GM21528 (cell line): ENCODE data around the gene FMO3.

Experiments used
- ATAC-seq: cut with Tn5 transposase; IDR thresholded peaks from one replicate; pipeline ENCODE4 v1.9.1; 2021; ENCODE audit warnings: mild to moderate bottlenecking, moderate library complexity; ENCODE audit not compliant: unreplicated experiment, low FRiP score

FMO3 gene

DNA sequence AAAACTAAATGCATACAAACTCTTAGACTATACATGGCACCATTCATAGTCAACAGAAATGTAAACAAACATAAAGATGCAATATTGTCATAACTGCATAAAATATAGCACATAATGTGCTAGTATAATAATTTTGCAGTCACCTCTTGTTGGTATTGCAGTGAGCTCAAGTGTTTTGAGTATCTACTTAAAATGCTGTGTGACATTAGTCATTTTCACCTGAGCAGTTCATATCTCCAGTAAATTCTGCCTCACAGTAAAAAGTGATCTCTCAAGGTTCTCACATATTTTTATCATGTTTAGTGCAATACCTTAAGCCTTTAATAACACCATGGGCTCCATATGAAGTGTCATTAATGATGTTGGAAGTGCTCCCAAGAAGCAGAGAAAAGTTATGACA is 64.8 kb downstream of the FMO3 start:
- no peak for ATAC-seq

DNA sequence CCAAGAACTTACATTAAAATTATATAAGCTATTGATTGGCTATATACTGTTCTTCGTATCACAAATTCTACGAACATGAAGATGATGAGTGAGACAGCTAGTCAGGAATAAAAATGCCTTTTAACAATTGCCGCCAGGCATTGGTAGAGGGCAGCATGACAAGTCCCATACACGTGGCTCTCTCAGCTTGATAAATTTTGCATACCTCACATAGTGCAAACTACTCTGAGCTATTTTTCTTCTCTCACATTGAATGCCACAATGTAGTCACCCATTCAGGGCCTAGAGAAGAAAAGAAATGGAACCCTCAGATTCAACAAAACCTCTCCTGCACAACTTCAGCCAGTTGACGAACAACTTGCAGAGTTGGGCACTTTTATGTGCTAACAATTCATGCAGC is 67.4 kb downstream of the FMO3 start:
- ATAC-seq: no peak

DNA sequence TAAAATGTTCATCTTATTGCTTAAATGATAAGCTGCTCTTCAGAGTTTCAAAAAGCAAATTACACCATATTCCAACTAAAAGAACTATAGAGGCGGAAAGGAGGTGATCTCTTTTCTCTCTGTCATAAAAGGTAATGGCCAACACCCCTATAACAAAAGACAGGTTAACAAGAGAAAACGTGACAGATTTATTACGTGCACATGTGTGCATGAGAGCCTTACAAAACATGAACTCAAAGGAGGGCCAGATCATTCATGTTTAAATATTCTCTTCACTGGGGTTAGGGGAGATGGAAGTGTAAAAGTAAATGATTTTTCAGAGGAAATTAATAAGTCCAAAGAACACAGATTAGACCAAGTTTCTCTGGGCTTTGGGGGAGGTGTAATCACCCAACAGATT is 67.8 kb downstream of the FMO3 start:
- ATAC-seq: no peak

DNA sequence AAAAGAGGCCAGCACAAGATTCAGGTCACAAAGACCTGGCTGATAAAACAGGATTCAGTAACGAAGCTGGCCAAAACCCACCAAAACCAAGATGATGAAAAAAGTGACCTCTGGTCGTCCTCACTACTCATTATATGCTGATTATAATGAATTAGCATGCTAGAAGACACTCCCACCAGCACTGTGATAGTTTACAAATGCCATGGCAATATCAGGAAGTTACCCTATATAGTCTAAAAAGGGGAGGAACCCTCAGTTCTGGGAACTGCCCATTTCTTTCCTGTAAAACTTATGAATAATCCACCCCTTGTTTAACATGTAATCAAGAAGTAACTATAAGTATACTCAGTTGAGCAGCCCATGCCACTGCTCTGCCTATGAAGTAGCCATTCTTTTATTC is 68.4 kb downstream of the FMO3 start:
- no peak for ATAC-seq

DNA sequence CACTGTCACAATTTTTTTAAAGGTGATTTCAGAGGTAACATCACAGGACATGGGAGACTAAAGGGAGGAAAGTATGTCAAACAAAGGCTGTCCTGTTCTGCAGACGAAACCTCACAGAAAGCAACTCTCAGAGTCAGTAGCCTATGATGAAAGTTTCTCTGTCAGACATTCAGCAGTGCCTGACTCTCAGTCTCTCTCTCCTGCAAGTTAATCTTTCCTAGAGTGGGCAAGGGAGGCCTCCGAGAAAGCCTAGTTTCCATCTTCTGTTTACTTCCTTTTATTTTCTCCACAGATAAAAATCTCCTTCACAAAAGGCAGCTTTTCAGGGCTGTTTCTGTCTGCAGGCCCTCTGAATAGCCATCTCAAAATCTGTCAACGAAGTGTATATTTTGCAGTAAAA is 69.5 kb downstream of the FMO3 start:
- ATAC-seq: no peak

DNA sequence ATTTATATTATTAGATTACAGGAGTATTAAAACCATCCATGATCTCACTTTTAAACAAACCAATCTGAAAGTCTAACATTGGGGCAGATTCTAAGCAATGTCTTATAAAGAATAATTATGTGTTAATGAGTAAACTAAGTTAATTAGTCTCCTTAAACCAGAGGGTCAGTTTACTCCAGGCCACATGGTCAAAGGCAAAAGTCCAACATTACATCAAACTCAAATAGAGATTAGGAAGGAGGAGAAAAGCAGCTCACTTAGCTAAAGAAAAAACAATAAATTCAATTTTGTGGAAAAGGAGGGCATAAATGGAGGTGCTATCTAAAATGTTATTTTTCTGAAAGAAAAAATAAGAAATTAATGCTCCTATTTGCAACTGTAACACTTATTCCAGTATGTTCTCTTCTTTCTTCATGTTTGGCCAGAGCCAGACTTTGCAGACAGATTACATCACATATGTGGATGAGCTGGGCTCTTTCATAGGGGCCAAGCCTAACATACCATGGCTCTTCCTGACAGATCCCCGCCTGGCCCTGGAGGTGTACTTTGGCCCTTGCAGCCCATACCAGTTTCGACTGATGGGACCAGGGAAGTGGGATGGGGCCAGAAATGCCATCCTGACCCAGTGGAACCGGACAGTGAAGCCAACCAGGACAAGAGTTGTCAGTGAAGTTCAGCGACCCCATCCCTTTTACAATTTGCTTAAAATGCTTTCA is 70.1 kb downstream of the FMO3 start:
- ATAC-seq: no peak

DNA sequence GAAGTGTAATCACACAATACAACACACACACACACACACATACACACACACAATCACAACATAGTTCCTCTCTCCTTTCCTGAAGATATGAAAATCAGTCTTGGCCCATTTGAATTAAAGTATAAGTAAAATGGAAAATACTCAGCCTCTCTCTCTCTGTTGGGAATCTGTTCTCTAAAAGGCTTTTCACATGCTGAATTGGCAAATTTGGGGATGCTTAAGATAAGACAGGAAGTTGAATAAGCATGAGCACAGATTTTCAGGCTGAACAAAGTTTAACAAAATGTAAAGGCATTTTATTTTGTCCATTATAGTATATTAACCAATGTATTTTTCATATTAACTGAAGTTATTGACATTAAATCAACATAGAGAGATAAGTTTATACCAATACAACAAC is 70.7 kb downstream of the FMO3 start:
- no peak for ATAC-seq

DNA sequence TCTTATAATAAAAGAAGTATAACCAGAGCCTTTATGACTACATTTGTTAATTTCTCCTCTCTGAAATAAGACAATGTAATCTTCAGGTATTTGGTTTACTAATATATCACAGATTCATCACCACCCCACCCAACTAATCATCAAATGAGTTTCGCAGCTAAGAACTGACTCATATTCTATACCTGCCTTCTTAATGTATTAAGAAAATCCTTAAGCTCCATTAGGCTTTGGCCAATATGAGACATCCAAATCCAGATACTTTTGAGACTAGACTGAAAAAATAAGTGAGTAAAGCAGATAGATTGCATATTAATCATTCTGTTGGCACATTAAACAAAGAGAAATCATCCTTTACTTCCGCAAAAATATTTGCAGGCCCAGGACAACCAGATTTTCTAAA is 75.7 kb downstream of the FMO3 start:
- ATAC-seq: no peak
